Measurements from ENCODE around the gene PHRF1. TPM values are rescaled to one million over a fixed set of nuclear protein-coding genes. Genes with fewer than 3 reads are reported as not detected.

The PHRF1 gene
- total RNA-seq, 2 experiments from 2014 or later = 38.7 to 39.1 TPM

- ChIA-PET CTCF (interaction anchor here (0.6 to 1.7 kb wide), 2 partner anchors 21 to 55 kb away, joined by 3 to 7 read pairs; no protein-coding TSS in a partner anchor), POLR2A (interaction anchor here (0.8 to 2.8 kb wide), 8 partner anchors 13 to 268 kb away, joined by 4 to 20 read pairs (median 4); partner anchors contain the start of genes IRF7 and TSPAN4)
- H3K27ac Mint-ChIP-seq = peak overlapping the region; percentile 26
- peaks cover 12% of the 10 kb centered on the region for H3K36me3 Mint-ChIP-seq (ENCODE audit: low read depth)
- H3K4me1 Mint-ChIP-seq = peaks cover 40% of the 10 kb centered on the region
- H3K27me3 Mint-ChIP-seq = peaks cover 13% of the 10 kb centered on the region
- H3K4me3 Mint-ChIP-seq = peak overlapping the region; percentile 82
- DNase-seq = no peak
- H3K9me3 Mint-ChIP-seq = no peaks in the 10 kb centered on the region
Observed at GRCh38 chr11:574632-575312, 1.5 kb upstream of the PHRF1 start.

GRCh38 chr11:575313-575995 lies 816 bp upstream of the PHRF1 start:
- POLR2A ChIA-PET = interaction anchor here (0.7 to 3.3 kb wide), 24 partner anchors 7 to 369 kb away, joined by 3 to 20 read pairs (median 4); partner anchors contain the start of genes BET1L, CEND1, DEAF1 and HRAS

GRCh38 chr11:576811-577610 lies 741 bp downstream of the PHRF1 start:
- Mint-ChIP-seq H3K9me3 (no peaks in the 10 kb centered on the region), H3K4me1 (peaks cover 46% of the 10 kb centered on the region), H3K27ac (peak overlapping the region; percentile 76), H3K27me3 (peaks cover 13% of the 10 kb centered on the region), H3K4me3 (peak overlapping the region; percentile 87), H3K36me3 (ENCODE audit: low read depth) (peaks cover 22% of the 10 kb centered on the region)
- no peak for DNase-seq
- POLR2A ChIA-PET = interaction anchor here (1.0 to 3.3 kb wide), 12 partner anchors 9 to 213 kb away, joined by 3 to 20 read pairs (median 4); partner anchors contain the start of genes CEND1, IRF7 and TALDO1
- CTCF ChIA-PET = no interaction called here

More at GRCh38 chr11:575313-575995, 816 bp upstream of the PHRF1 start:
- CTCF ChIA-PET = interaction anchor here (0.6 to 1.7 kb wide), 9 partner anchors 12 to 160 kb away, joined by 3 to 7 read pairs (median 3); partner anchors contain the start of genes SIGIRR and TMEM80
- H3K27me3 Mint-ChIP-seq = peaks cover 13% of the 10 kb centered on the region
- peak overlapping the region; percentile 26 for H3K27ac Mint-ChIP-seq
- H3K4me3 Mint-ChIP-seq = peak overlapping the region; percentile 82
- peaks cover 12% of the 10 kb centered on the region for H3K36me3 Mint-ChIP-seq (ENCODE audit: low read depth)
- no peak for DNase-seq
- H3K9me3 Mint-ChIP-seq = no peaks in the 10 kb centered on the region
- peaks cover 41% of the 10 kb centered on the region for H3K4me1 Mint-ChIP-seq

GRCh38 chr11:577611-577894 lies 1.3 kb downstream of the PHRF1 start:
- peak overlapping the region; percentile 76 for H3K27ac Mint-ChIP-seq
- H3K27me3 Mint-ChIP-seq = peaks cover 13% of the 10 kb centered on the region
- H3K4me3 Mint-ChIP-seq = peak overlapping the region; percentile 87
- H3K4me1 Mint-ChIP-seq = peaks cover 46% of the 10 kb centered on the region
- ChIA-PET CTCF (no interaction called here), POLR2A (interaction anchor here (1.0 to 3.3 kb wide), 10 partner anchors 9 to 170 kb away, joined by 3 to 19 read pairs (median 4); partner anchors contain the start of genes IRF7 and TALDO1)
- peaks cover 22% of the 10 kb centered on the region for H3K36me3 Mint-ChIP-seq (ENCODE audit: low read depth)
- DNase-seq = no peak
- H3K9me3 Mint-ChIP-seq = no peaks in the 10 kb centered on the region

- H3K4me1 Mint-ChIP-seq = peaks cover 46% of the 10 kb centered on the region
- no peak for DNase-seq
- POLR2A ChIA-PET = interaction anchor here (0.9 to 3.3 kb wide), 7 partner anchors 10 to 169 kb away, joined by 3 to 19 read pairs (median 4); partner anchors contain the start of genes DEAF1, TALDO1 and TMEM80
Observed at GRCh38 chr11:578276-579035, 2.2 kb downstream of the PHRF1 start.

GRCh38 chr11:579830-580601 lies 3.7 kb downstream of the PHRF1 start:
- peaks cover 32% of the 10 kb centered on the region for H3K36me3 Mint-ChIP-seq (ENCODE audit: low read depth)
- H3K9me3 Mint-ChIP-seq = no peaks in the 10 kb centered on the region
- no peak overlapping the region for H3K4me3 Mint-ChIP-seq
- ChIA-PET POLR2A (no interaction called here), CTCF (no interaction called here)
- no peak for DNase-seq
- peaks cover 3% of the 10 kb centered on the region for H3K27me3 Mint-ChIP-seq
- H3K4me1 Mint-ChIP-seq = peaks cover 35% of the 10 kb centered on the region
- no peak overlapping the region for H3K27ac Mint-ChIP-seq

More at GRCh38 chr11:578276-579035, 2.2 kb downstream of the PHRF1 start:
- Mint-ChIP-seq H3K27me3 (peaks cover 13% of the 10 kb centered on the region), H3K36me3 (ENCODE audit: low read depth) (peaks cover 25% of the 10 kb centered on the region), H3K27ac (peak overlapping the region; percentile 31), H3K4me3 (peak overlapping the region; percentile 87), H3K9me3 (no peaks in the 10 kb centered on the region)
- CTCF ChIA-PET = interaction anchor here (0.9 kb wide), 1 partner anchor 24 kb away, joined by 3 read pairs; no protein-coding TSS in a partner anchor

GRCh38 chr11:581342-581741 lies 5.1 kb downstream of the PHRF1 start:
- Mint-ChIP-seq H3K4me1 (peaks cover 37% of the 10 kb centered on the region), H3K4me3 (no peak overlapping the region), H3K27me3 (no peaks in the 10 kb centered on the region), H3K9me3 (no peaks in the 10 kb centered on the region), H3K27ac (peak overlapping the region; percentile 40), H3K36me3 (ENCODE audit: low read depth) (peaks cover 36% of the 10 kb centered on the region)
- ChIA-PET POLR2A (no interaction called here), CTCF (no interaction called here)
- DNase-seq = no peak

GRCh38 chr11:581752-582151 lies 5.5 kb downstream of the PHRF1 start:
- H3K36me3 Mint-ChIP-seq (ENCODE audit: low read depth) = peaks cover 39% of the 10 kb centered on the region
- no peaks in the 10 kb centered on the region for H3K9me3 Mint-ChIP-seq
- ChIA-PET POLR2A (no interaction called here), CTCF (no interaction called here)
- DNase-seq = no peak
- no peaks in the 10 kb centered on the region for H3K27me3 Mint-ChIP-seq
- H3K27ac Mint-ChIP-seq = no peak overlapping the region
- H3K4me3 Mint-ChIP-seq = no peak overlapping the region
- peaks cover 40% of the 10 kb centered on the region for H3K4me1 Mint-ChIP-seq

- POLR2A ChIA-PET = interaction anchor here (1.6 kb wide), 1 partner anchor 8 kb away, joined by 3 read pairs; the partner anchor contains the start of gene PHRF1
- CTCF ChIA-PET = no interaction called here
- peaks cover 48% of the 10 kb centered on the region for H3K36me3 Mint-ChIP-seq (ENCODE audit: low read depth)
- no peak overlapping the region for H3K27ac Mint-ChIP-seq
- no peaks in the 10 kb centered on the region for H3K27me3 Mint-ChIP-seq
- DNase-seq = no peak
- H3K9me3 Mint-ChIP-seq = no peaks in the 10 kb centered on the region
- H3K4me3 Mint-ChIP-seq = no peak overlapping the region
- peaks cover 40% of the 10 kb centered on the region for H3K4me1 Mint-ChIP-seq
Observed at GRCh38 chr11:584287-584686, 8.0 kb downstream of the PHRF1 start.

GRCh38 chr11:586376-587316 lies 10.4 kb downstream of the PHRF1 start:
- no peak overlapping the region for H3K4me3 Mint-ChIP-seq
- no peaks in the 10 kb centered on the region for H3K27me3 Mint-ChIP-seq
- POLR2A ChIA-PET = interaction anchor here (0.9 to 2.4 kb wide), 6 partner anchors 8 to 318 kb away, joined by 3 to 8 read pairs (median 6); partner anchors contain the start of genes DEAF1 and TMEM80
- DNase-seq = no peak
- H3K4me1 Mint-ChIP-seq = peaks cover 31% of the 10 kb centered on the region
- peak overlapping the region; percentile 99 for H3K27ac Mint-ChIP-seq
- H3K36me3 Mint-ChIP-seq (ENCODE audit: low read depth) = peaks cover 60% of the 10 kb centered on the region
- CTCF ChIA-PET = interaction anchor here (1.3 kb wide), 1 partner anchor 31 kb away, joined by 8 read pairs; no protein-coding TSS in a partner anchor
- H3K9me3 Mint-ChIP-seq = no peaks in the 10 kb centered on the region

Measured in activated CD4-positive, alpha-beta memory T cell treated with anti-CD3 and anti-CD28 coated beads, Interleukin-2, amount 10 ng/mL, durations not matched to agents 7 days and 5 days (primary cell).